OCI-LY7 (cell line): ENCODE measurements around the gene CLDN20. TPM values are rescaled to one million over a fixed set of nuclear protein-coding genes. Genes with fewer than 3 reads are reported as not detected.

Experiments used
- BruUV-seq: library from RNA; stranded (reverse); fragments of 400-500 nt; replicated peaks from 2 replicates; lab custom pipeline; 2021; lab: Mats Ljungman, UMichigan
- CTCF ChIA-PET: fragments of 300-600 bp; sonication (Branson Sonifier 250); formaldehyde crosslinking; loops from one replicate; lab custom pipeline; 2022; ENCODE audit warnings: antibody characterized with exemption; ENCODE audit not compliant: unreplicated experiment; lab: Charles Lee
- POLR2A ChIA-PET: fragments of 300-600 bp; sonication (Branson Sonifier 250); formaldehyde crosslinking; loops from one replicate; lab custom pipeline; 2022; ENCODE audit warnings: antibody characterized with exemption; lab: Charles Lee
- DNase-seq: peaks from one replicate; pipeline ENCODE4 v3.0.0-alpha.2; 2015; ENCODE audit warnings: low spot score
- H2AFZ ChIP-seq: fragments of 200-600 bp; sonication (generic), shearing (Covaris generic); 2 replicates; pipeline ENCODE4 v1.6.1; 2014; ENCODE audit warnings: mild to moderate bottlenecking, antibody characterized with exemption, low read length, moderate library complexity
- H3K27ac ChIP-seq: fragments of 200-600 bp; sonication (generic); 2 replicates; pipeline ENCODE4 v1.5.1; 2014; ENCODE audit warnings: mixed run types, low read depth, mild to moderate bottlenecking, moderate library complexity, low read length, inconsistent platforms; ENCODE audit not compliant: poor library complexity, severe bottlenecking
- H3K36me3 ChIP-seq: fragments of 200-600 bp; sonication (generic); 2 replicates; pipeline ENCODE4 v1.6.1; 2014; ENCODE audit warnings: mild to moderate bottlenecking, antibody characterized with exemption, low read length, moderate library complexity, mixed read lengths; ENCODE audit not compliant: insufficient read depth
- H3K4me1 ChIP-seq: fragments of 200-600 bp; sonication (generic); 2 replicates; pipeline ENCODE4 v1.5.1; 2014; ENCODE audit warnings: mild to moderate bottlenecking, low read length; ENCODE audit not compliant: insufficient read depth, poor library complexity, severe bottlenecking
- H3K4me2 ChIP-seq: fragments of 200-600 bp; sonication (generic); 2 replicates; pipeline ENCODE4 v1.6.1; 2014; ENCODE audit warnings: mild to moderate bottlenecking, low read length
- H3K4me3 ChIP-seq: fragments of 200-600 bp; sonication (generic); 2 replicates; pipeline ENCODE4 v1.5.1; 2014; ENCODE audit warnings: mild to moderate bottlenecking, low read depth, low read length; ENCODE audit not compliant: poor library complexity, severe bottlenecking
- H3K79me2 ChIP-seq: fragments of 200-600 bp; sonication (generic); 2 replicates; pipeline ENCODE4 v1.6.1; 2016; ENCODE audit warnings: low read depth, mild to moderate bottlenecking, low read length, moderate library complexity, mixed read lengths; ENCODE audit not compliant: insufficient read depth
- H3K9me2 ChIP-seq: fragments of 200-600 bp; sonication (generic); 2 replicates; pipeline ENCODE4 v1.6.1; 2016; ENCODE audit warnings: mild to moderate bottlenecking, low read length, mixed read lengths; ENCODE audit not compliant: insufficient read depth
- H3K9me3 ChIP-seq: fragments of 200-600 bp; sonication (generic); 2 replicates; pipeline ENCODE4 v1.6.1; 2014; ENCODE audit warnings: mild to moderate bottlenecking, mixed run types, low read length, mixed read lengths
- H4K20me1 ChIP-seq: fragments of 200-600 bp; sonication (generic); 2 replicates; pipeline ENCODE4 v1.6.1; 2014; ENCODE audit warnings: mild to moderate bottlenecking, antibody characterized with exemption, low read length, moderate library complexity, mixed read lengths; ENCODE audit not compliant: insufficient read depth
- EZH2phosphoT487 ChIP-seq: fragments of 200-600 bp; sonication (generic); IDR thresholded peaks from 2 replicates; pipeline ENCODE4 v1.6.1; 2018; ENCODE audit warnings: low read depth, borderline replicate concordance, mild to moderate bottlenecking, mixed run types, antibody characterized with exemption, low read length, moderate library complexity, mixed read lengths
- intact Hi-C: fragments of 100-400 bp; cut with micrococcal nuclease; formaldehyde crosslinking; loops from one replicate; pipeline ENCODE4 v1.10.0; 2022; ENCODE audit not compliant: unreplicated experiment
- total RNA-seq, 2 experiments: library from RNA; depleted of rRNA in 1 of 2; stranded (reverse); fragments of >200 nt in 1 of 2; shearing (Covaris generic) in 1 of 2; gene quantifications; 2 replicates each; pipeline ENCODE4 v1.2.3, GENCODE V29; 2014 to 2022
- TF ChIP-seq, protein P1 (sequence below): fragments of 200-600 bp; sonication (generic); conservative IDR thresholded peaks from 2 replicates; pipeline ENCODE4 v1.5.1; 2014; ENCODE audit warnings: mild to moderate bottlenecking, antibody characterized with exemption, low read length, moderate library complexity, mixed read lengths

Gene CLDN20
- total RNA-seq, 2 experiments from 2014 or later = not detected

DNA sequence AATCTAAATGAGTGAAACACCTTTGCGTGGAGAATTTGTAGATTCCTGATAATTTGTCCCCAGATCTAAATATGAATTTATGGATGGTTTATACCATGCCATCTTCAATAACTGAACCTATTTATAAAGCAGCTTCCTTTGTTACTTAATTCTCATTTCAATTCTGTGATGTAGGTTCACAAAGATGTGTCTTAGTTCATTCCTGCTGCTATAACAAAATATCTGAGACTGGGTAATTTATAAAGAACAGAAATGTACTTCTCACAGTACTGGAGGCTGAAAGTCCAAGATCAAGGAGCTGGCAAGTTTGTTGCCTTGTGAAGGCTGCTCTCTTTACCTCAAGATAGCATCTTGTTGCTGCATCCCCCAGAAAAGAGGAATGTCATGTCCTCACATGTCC is 52.6 kb downstream of the CLDN20 start:
- intact Hi-C loops = loop anchor here (10.0 kb wide), 1 partner anchor 1378 kb away; no protein-coding TSS in a partner anchor
- no peak overlapping the region for H3K27ac ChIP-seq
- H3K9me3 ChIP-seq = no peaks in the 10 kb centered on the region
- peaks cover 26% of the 10 kb centered on the region; the same call in 1 of the 2 replicates for H3K79me2 ChIP-seq
- H3K9me2 ChIP-seq = no peaks in the 10 kb centered on the region
- TF ChIP-seq EZH2phosphoT487 = no peak
- TF ChIP-seq, protein P1, sequence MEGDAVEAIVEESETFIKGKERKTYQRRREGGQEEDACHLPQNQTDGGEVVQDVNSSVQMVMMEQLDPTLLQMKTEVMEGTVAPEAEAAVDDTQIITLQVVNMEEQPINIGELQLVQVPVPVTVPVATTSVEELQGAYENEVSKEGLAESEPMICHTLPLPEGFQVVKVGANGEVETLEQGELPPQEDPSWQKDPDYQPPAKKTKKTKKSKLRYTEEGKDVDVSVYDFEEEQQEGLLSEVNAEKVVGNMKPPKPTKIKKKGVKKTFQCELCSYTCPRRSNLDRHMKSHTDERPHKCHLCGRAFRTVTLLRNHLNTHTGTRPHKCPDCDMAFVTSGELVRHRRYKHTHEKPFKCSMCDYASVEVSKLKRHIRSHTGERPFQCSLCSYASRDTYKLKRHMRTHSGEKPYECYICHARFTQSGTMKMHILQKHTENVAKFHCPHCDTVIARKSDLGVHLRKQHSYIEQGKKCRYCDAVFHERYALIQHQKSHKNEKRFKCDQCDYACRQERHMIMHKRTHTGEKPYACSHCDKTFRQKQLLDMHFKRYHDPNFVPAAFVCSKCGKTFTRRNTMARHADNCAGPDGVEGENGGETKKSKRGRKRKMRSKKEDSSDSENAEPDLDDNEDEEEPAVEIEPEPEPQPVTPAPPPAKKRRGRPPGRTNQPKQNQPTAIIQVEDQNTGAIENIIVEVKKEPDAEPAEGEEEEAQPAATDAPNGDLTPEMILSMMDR = no peak
- no peak overlapping the region for H3K4me3 ChIP-seq
- POLR2A ChIA-PET = interaction anchor here (0.7 to 2.8 kb wide), 22 partner anchors 9 to 1080 kb away, joined by 3 to 14 read pairs (median 6); no protein-coding TSS in a partner anchor
- H4K20me1 ChIP-seq = no peaks in the 10 kb centered on the region
- BruUV-seq = no TSS peak
- H3K4me2 ChIP-seq = 0 out of 2 replicates have a peak overlapping the region, but pooled peaks have one; percentile 75
- no peak for DNase-seq
- H3K36me3 ChIP-seq = peaks cover 14% of the 10 kb centered on the region
- peaks cover 40% of the 10 kb centered on the region for H3K4me1 ChIP-seq
- peak overlapping the region; percentile 43; the same call in 1 of the 2 replicates for H2AFZ ChIP-seq
- CTCF ChIA-PET = no interaction called here

- intact Hi-C loops = loop anchor here (10.0 kb wide), 1 partner anchor 1378 kb away; no protein-coding TSS in a partner anchor
- peaks cover 33% of the 10 kb centered on the region for H3K4me1 ChIP-seq
Observed at GRCh38 chr6:155317186-155317585, 53.4 kb downstream of the CLDN20 start.

More at GRCh38 chr6:155317186-155317585, 53.4 kb downstream of the CLDN20 start:
- no TSS peak for BruUV-seq
- CTCF ChIA-PET = no interaction called here
- Histone ChIP-seq H3K36me3 (peaks cover 6% of the 10 kb centered on the region), H3K4me2 (no peak overlapping the region), H4K20me1 (no peaks in the 10 kb centered on the region), H3K9me3 (no peaks in the 10 kb centered on the region), H2AFZ (peak overlapping the region; percentile 43; the same call in 1 of the 2 replicates), H3K9me2 (no peaks in the 10 kb centered on the region), H3K79me2 (peaks cover 19% of the 10 kb centered on the region; the same call in 1 of the 2 replicates), H3K27ac (no peak overlapping the region), H3K4me3 (no peak overlapping the region)
- DNase-seq = peak; percentile 27
- POLR2A ChIA-PET = interaction anchor here (0.5 to 2.8 kb wide), 9 partner anchors 8 to 1079 kb away, joined by 3 to 13 read pairs (median 5); no protein-coding TSS in a partner anchor
- TF ChIP-seq, protein P1 = peak; percentile 55; the same call in 1 of the 2 replicates
- TF ChIP-seq EZH2phosphoT487 = no peak
